ENCODE results near the gene PRKCZ. TPM values are rescaled to one million over a fixed set of nuclear protein-coding genes. Genes with fewer than 3 reads are reported as not detected.

PRKCZ gene
- total RNA-seq, 1 donor from 2014 or later = 7.8 TPM

GRCh38 chr1:2018217-2019171 is 31.7 kb upstream of the PRKCZ start:
- H3K4me3 Mint-ChIP-seq (ENCODE audit: unreplicated experiment) = peak overlapping the region; percentile 52
- no peak for TF ChIP-seq CTCF (IDR thresholded peaks at IDR 0.05)
- no peak overlapping the region for H3K27ac Mint-ChIP-seq (ENCODE audit: unreplicated experiment)
- H3K4me1 Mint-ChIP-seq (ENCODE audit: low read depth) = peaks cover 3% of the 10 kb centered on the region
- DNase-seq (ENCODE audit: low spot score) = no peak
- H3K27me3 Mint-ChIP-seq (ENCODE audit: low read depth) = peaks cover 71% of the 10 kb centered on the region
- H3K9me3 Mint-ChIP-seq (ENCODE audit: low read depth) = no peaks in the 10 kb centered on the region
- peaks cover 2% of the 10 kb centered on the region for H3K36me3 Mint-ChIP-seq (ENCODE audit: low read depth)

- no peaks in the 10 kb centered on the region for H3K9me3 Mint-ChIP-seq (ENCODE audit: low read depth)
- peaks cover 68% of the 10 kb centered on the region for H3K27me3 Mint-ChIP-seq (ENCODE audit: low read depth)
- no peak for TF ChIP-seq CTCF (IDR thresholded peaks at IDR 0.05)
- peaks cover 2% of the 10 kb centered on the region for H3K36me3 Mint-ChIP-seq (ENCODE audit: low read depth)
- peaks cover 3% of the 10 kb centered on the region for H3K4me1 Mint-ChIP-seq (ENCODE audit: low read depth)
- DNase-seq (ENCODE audit: low spot score) = no peak
- H3K4me3 Mint-ChIP-seq (ENCODE audit: unreplicated experiment) = peak within 1 kb of the TSS; percentile 52
- H3K27ac Mint-ChIP-seq (ENCODE audit: unreplicated experiment) = no peak within 1 kb of the TSS
These were observed 31.1 kb upstream of the PRKCZ start, which contains the start of gene GABRD for GRCh38 chr1:2019172-2019543. GABRD (plus strand) TSS chr1:2019345; CDS start chr1:2019424, 79 bp downstream.

- H3K4me1 Mint-ChIP-seq (ENCODE audit: low read depth) = peaks cover 3% of the 10 kb centered on the region
- no peak for TF ChIP-seq CTCF (IDR thresholded peaks at IDR 0.05)
- H3K27me3 Mint-ChIP-seq (ENCODE audit: low read depth) = peaks cover 62% of the 10 kb centered on the region
These were observed 30.5 kb upstream of the PRKCZ start for GRCh38 chr1:2019571-2020309.

GRCh38 chr1:2020310-2020655 is 29.9 kb upstream of the PRKCZ start:
- H3K36me3 Mint-ChIP-seq (ENCODE audit: low read depth) = peaks cover 2% of the 10 kb centered on the region
- no peak for TF ChIP-seq CTCF (IDR thresholded peaks at IDR 0.05)
- no peaks in the 10 kb centered on the region for H3K9me3 Mint-ChIP-seq (ENCODE audit: low read depth)
- H3K4me1 Mint-ChIP-seq (ENCODE audit: low read depth) = peaks cover 3% of the 10 kb centered on the region
- no peak overlapping the region for H3K4me3 Mint-ChIP-seq (ENCODE audit: unreplicated experiment)
- no peak for DNase-seq (ENCODE audit: low spot score)
- no peak overlapping the region for H3K27ac Mint-ChIP-seq (ENCODE audit: unreplicated experiment)
- peaks cover 57% of the 10 kb centered on the region for H3K27me3 Mint-ChIP-seq (ENCODE audit: low read depth)

More at GRCh38 chr1:2019571-2020309, 30.5 kb upstream of the PRKCZ start:
- no peak for DNase-seq (ENCODE audit: low spot score)
- no peak overlapping the region for H3K4me3 Mint-ChIP-seq (ENCODE audit: unreplicated experiment)
- peaks cover 2% of the 10 kb centered on the region for H3K36me3 Mint-ChIP-seq (ENCODE audit: low read depth)
- H3K27ac Mint-ChIP-seq (ENCODE audit: unreplicated experiment) = no peak overlapping the region
- H3K9me3 Mint-ChIP-seq (ENCODE audit: low read depth) = no peaks in the 10 kb centered on the region

GRCh38 chr1:2021550-2021949 is 28.7 kb upstream of the PRKCZ start:
- Mint-ChIP-seq H3K4me1 (ENCODE audit: low read depth) (peaks cover 3% of the 10 kb centered on the region), H3K27me3 (ENCODE audit: low read depth) (peaks cover 51% of the 10 kb centered on the region), H3K9me3 (ENCODE audit: low read depth) (no peaks in the 10 kb centered on the region), H3K4me3 (ENCODE audit: unreplicated experiment) (no peak overlapping the region), H3K36me3 (ENCODE audit: low read depth) (peaks cover 2% of the 10 kb centered on the region), H3K27ac (ENCODE audit: unreplicated experiment) (no peak overlapping the region)
- no peak for DNase-seq (ENCODE audit: low spot score)
- TF ChIP-seq CTCF (IDR thresholded peaks at IDR 0.05) = no peak

Data from chondrocyte (in vitro differentiated cells).